Left ventricle myocardium inferior (tissue), 1 donor: ENCODE results near the gene PMP22. TPM values are rescaled to one million over a fixed set of nuclear protein-coding genes. Genes with fewer than 3 reads are reported as not detected.

Experiments
- DNase-seq: peaks from one replicate; pipeline ENCODE4 v3.0.0-alpha.2; 2020
- H3K27ac ChIP-seq: fragments of 200-600 bp; replicated peaks from 2 replicates; pipeline ENCODE4 v1.8.0; 2021
- H3K27me3 ChIP-seq: fragments of 200-600 bp; 2 replicates; pipeline ENCODE4 v1.8.0; 2021; ENCODE audit warnings: low read depth
- H3K36me3 ChIP-seq: fragments of 200-600 bp; 2 replicates; pipeline ENCODE4 v1.8.0; 2021
- H3K4me1 ChIP-seq: fragments of 200-600 bp; 2 replicates; pipeline ENCODE4 v1.8.0; 2021
- H3K4me3 ChIP-seq: fragments of 200-600 bp; 2 replicates; pipeline ENCODE4 v1.8.0; 2021; ENCODE audit warnings: mild to moderate bottlenecking, moderate library complexity
- H3K9me3 ChIP-seq: fragments of 200-600 bp; replicated peaks from 2 replicates; pipeline ENCODE4 v1.8.0; 2021
- CTCF ChIP-seq: fragments of 200-600 bp; IDR thresholded peaks from 2 replicates; pipeline ENCODE4 v1.8.0; 2021; ENCODE audit warnings: antibody characterized with exemption, mild to moderate bottlenecking, borderline replicate concordance
- intact Hi-C: fragments of 100-400 bp; cut with micrococcal nuclease; formaldehyde crosslinking; loops from one replicate; pipeline ENCODE4 v1.11.0; 2022
- total RNA-seq: library from RNA; stranded (reverse); fragmentation: NEBNext Ultra II Directional; extraction: Animal tissue kit (Norgen Biotek cat#: 25700); gene quantifications from one replicate; pipeline ENCODE4 v1.2.1, GENCODE V29; 2021
- donor health status: DM: no; HTN: yes; CAD: no; lungs with severe emphysema.

PMP22 gene
- total RNA-seq, 1 donor from 2014 or later, result 135 TPM

GRCh38 chr17:15269780-15270089, 4.6 kb upstream of the PMP22 start:
- intact Hi-C loops, result no loop called here
- H3K36me3 ChIP-seq, result no peaks in the 10 kb centered on the region
- H3K9me3 ChIP-seq, result no peaks in the 10 kb centered on the region
- H3K27ac ChIP-seq, result peak overlapping the region; percentile 66
- no peak for TF ChIP-seq CTCF
- H3K27me3 ChIP-seq, result no peaks in the 10 kb centered on the region
- peaks cover 40% of the 10 kb centered on the region for H3K4me1 ChIP-seq
- DNase-seq, result no peak
- no peak overlapping the region for H3K4me3 ChIP-seq

- peak overlapping the region; percentile 66 for H3K27ac ChIP-seq
- DNase-seq, result no peak
- H3K4me3 ChIP-seq, result no peak overlapping the region
- peaks cover 44% of the 10 kb centered on the region for H3K4me1 ChIP-seq
- H3K36me3 ChIP-seq, result no peaks in the 10 kb centered on the region
- intact Hi-C loops, result no loop called here
- no peaks in the 10 kb centered on the region for H3K9me3 ChIP-seq
- TF ChIP-seq CTCF, result no peak
- H3K27me3 ChIP-seq, result no peaks in the 10 kb centered on the region
Measured at GRCh38 chr17:15269087-15269779, 4.1 kb upstream of the PMP22 start.

- intact Hi-C loops, result no loop called here
- Histone ChIP-seq H3K9me3 (no peaks in the 10 kb centered on the region), H3K4me1 (peaks cover 51% of the 10 kb centered on the region), H3K36me3 (no peaks in the 10 kb centered on the region), H3K4me3 (no peak overlapping the region), H3K27ac (peak overlapping the region; percentile 66), H3K27me3 (no peaks in the 10 kb centered on the region)
- TF ChIP-seq CTCF, result no peak
- DNase-seq, result peak; percentile 29
Measured at GRCh38 chr17:15268461-15268860, 3.3 kb upstream of the PMP22 start.

- Histone ChIP-seq H3K9me3 (no peaks in the 10 kb centered on the region), H3K4me1 (peaks cover 54% of the 10 kb centered on the region), H3K27me3 (no peaks in the 10 kb centered on the region), H3K36me3 (no peaks in the 10 kb centered on the region), H3K27ac (no peak overlapping the region), H3K4me3 (no peak overlapping the region)
- no peak for TF ChIP-seq CTCF
- DNase-seq, result no peak
- intact Hi-C loops, result no loop called here
Measured at GRCh38 chr17:15267996-15268395, 2.9 kb upstream of the PMP22 start.

- intact Hi-C loops, result no loop called here
- Histone ChIP-seq H3K27me3 (no peaks in the 10 kb centered on the region), H3K27ac (peak overlapping the region; percentile 14), H3K4me1 (peaks cover 66% of the 10 kb centered on the region), H3K9me3 (no peaks in the 10 kb centered on the region), H3K36me3 (no peaks in the 10 kb centered on the region), H3K4me3 (no peak overlapping the region)
- no peak for TF ChIP-seq CTCF
- no peak for DNase-seq
Measured at GRCh38 chr17:15266325-15267125, 1.4 kb upstream of the PMP22 start.
